ENCODE data around the gene CACNA1G.

DNA sequence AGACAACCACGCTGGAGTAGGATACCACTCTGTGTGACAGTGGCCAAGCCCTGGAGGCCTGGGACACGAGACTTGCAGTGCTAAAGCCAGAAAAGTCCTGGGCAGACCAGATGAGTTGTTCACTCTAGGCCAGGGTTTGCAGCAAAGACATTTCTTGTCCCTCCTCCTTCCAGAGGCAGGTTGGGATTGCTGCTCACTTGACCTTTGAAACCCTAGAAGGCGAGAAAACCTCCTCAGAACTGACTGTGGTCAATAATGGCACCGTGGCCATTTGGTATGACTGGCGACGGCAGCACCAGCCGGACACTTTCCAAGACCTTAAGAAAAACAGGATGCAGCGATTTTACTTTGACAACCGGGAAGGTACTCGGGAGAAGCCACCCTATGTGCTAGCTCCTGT lies 37.7 kb upstream of the CACNA1G start:
- TF ChIP-seq, protein P1, sequence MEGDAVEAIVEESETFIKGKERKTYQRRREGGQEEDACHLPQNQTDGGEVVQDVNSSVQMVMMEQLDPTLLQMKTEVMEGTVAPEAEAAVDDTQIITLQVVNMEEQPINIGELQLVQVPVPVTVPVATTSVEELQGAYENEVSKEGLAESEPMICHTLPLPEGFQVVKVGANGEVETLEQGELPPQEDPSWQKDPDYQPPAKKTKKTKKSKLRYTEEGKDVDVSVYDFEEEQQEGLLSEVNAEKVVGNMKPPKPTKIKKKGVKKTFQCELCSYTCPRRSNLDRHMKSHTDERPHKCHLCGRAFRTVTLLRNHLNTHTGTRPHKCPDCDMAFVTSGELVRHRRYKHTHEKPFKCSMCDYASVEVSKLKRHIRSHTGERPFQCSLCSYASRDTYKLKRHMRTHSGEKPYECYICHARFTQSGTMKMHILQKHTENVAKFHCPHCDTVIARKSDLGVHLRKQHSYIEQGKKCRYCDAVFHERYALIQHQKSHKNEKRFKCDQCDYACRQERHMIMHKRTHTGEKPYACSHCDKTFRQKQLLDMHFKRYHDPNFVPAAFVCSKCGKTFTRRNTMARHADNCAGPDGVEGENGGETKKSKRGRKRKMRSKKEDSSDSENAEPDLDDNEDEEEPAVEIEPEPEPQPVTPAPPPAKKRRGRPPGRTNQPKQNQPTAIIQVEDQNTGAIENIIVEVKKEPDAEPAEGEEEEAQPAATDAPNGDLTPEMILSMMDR (IDR thresholded peaks at IDR 0.05; ENCODE audit: low read depth, low read length, poor library complexity, severe bottlenecking), result no peak
- TF ChIP-seq EZH2phosphoT487 (IDR thresholded peaks at IDR 0.05; ENCODE audit: borderline replicate concordance, low read length), result no peak
